Activated CD8-positive, alpha-beta memory T cell treated with anti-CD3 and anti-CD28 coated beads for 48 hours (primary cell): ENCODE measurements around the gene MC5R.
"Not testable (repeated sequence)": the region's sequence is repeated elsewhere in the genome, so short reads cannot be mapped to it uniquely, and the experiment has no call there.

Experiments
- DNase-seq, 3 experiments: peaks; one replicate each; pipeline ENCODE4 v3.0.0-alpha.2; 2020; ENCODE audit warnings: low read depth in 2 of 3, low spot score in 2 of 3

The MC5R gene

DNA sequence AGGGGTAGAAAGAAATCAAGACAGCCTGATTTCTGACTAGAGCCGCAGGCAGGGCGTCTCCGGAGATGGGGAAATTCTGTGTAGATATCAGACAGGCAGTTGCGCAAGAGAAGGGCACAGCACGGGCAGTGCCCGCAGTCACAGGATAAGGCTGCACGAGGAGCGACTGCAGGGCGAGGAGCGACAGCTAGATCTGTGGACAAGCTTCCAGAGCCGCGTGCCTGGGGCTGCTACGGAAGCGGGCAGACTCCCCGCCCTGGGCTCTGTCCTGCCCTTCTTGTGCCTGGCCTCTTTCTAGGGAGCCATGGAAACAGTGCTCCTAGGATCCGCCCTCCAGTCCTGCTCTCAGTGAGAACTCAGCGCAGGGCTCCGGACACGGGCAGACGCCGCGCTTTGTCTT is 12.6 kb downstream of the MC5R start:
- DNase-seq: no peak

DNA sequence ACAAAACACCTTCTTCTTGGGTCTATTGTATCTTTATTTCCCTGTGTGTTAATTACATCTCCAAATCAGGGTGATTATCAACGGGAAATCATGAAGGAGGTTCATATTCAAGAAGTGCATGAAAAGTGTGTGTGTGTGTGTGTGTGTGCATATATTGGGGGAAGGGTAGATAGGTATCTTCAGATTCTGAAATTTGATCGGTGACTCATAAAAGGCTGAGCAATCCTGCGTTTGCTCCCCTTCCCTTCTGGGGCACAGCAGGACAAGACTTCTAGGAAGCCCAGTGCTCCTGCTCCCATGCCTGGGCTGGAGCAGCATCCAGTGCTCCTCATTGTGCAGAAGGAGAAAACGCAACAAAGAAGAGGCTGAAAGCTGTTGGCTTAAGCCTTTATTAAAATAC is 25.8 kb downstream of the MC5R start:
- DNase-seq: no peak

DNA sequence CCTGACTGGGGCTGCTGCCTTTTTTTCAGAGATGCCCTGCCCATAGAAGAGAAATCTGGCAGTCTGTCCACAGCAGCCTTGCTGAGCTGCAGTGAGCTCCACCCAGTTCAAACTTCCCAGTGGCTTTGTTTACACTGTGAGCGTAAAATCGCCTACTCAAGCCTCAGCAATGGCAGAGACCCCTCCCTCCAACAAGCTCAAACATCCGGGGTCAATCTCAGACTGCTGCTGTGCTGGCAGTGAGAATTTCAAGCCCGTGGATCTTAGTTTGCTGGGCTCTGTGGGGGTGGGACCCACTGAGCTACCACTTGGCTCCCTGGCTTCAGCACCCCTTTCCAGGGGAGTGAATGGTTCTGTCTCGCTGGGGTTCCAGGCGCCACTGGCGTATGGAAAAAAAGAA is 38.9 kb downstream of the MC5R start:
- not testable (repeated sequence) for DNase-seq

DNA sequence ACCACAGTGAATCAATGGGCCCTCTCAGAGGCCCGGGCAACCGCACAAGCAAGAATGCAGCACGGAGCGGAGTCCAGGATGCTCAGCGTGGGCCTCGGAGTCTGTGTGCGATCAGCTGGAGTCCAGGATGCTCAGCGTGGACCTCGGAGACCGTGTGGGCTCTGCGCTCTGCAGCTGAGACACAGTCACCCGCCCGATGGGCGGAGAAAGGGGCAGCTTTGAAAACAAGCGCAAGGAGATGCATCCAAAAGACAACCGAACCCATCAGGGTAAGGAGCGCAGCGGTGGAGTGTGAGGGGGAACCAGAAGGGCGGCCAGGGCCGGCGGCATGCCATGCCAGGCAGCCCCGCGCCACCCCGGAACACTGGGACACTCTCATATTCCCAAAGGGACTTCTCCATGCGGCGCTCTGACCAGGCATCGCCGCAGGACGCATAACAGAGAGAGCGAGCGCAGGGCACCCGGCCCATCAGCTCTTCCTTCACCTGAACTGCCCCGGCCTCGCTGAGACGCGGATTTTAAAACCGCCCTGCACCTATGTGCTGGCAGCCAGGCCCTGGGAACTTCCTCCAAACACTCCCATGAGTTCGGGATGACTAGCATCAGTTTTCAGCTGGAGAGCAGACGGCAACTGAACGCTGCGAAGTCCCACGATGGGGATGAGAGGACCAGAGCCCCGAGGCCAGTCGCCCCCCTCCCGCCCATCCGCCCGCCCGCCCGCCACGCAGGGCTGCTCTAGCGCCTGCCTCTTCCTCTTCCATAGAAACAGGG is 44.7 kb downstream of the MC5R start:
- DNase-seq: no peak

DNA sequence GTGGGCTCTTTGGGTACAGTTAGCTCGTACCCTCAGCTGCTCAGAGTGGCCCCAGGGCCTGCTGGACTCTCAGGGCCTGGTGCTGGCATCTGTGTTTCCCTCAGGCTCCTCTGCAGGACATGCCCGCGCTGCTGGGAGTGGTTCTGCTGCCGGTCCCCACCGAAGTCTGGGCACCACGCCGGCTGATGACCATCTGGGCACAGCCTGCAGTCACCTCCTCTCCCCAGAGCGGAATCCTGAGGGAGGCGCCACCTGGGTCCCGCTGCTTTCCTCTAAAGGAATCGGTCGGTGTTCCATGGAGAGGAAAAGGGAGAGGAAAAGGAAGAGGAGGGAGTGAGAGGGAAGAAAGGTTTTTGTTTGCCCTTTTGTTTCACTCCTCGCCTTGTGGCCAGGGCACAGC is 47.8 kb downstream of the MC5R start:
- DNase-seq: no peak

DNA sequence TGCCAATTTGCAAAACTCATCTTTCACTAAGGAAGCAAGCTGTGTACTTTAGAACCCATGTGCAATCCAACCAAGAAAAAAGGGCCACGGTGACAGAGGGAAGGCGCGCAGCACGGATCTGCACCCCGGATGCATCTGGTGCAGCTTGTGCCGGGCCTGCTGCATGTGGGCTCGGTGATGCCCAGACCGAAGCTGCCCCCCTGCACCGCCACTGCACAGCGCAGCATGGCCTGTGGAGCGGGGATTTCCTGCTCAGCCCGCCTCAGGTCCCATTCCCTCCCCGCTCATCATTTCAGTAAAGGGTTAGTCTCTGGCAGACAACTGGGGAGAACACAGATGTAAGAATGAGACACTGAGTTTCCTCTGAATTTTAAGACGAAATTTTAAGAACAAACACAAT is 48.4 kb downstream of the MC5R start:
- no peak for DNase-seq

DNA sequence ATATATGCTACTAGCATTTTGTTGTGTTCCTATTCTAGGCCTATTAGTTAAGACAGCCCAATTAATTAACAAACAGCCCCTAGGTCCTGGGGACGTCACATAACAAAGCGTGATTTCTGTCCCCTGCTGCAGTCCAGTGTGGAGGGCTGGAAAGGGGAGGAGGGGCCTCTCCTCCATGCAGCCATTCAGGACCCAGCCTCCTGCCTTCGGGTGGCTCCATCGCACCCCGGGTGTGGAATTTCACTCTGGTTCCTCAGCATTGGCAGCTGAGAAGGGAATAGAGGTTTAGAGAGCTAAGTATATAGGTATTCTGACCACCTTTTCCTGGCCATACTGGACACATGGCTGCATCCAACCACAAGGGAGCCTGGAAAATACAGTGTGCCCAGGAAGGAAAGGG is 49.0 kb downstream of the MC5R start:
- no peak for DNase-seq

DNA sequence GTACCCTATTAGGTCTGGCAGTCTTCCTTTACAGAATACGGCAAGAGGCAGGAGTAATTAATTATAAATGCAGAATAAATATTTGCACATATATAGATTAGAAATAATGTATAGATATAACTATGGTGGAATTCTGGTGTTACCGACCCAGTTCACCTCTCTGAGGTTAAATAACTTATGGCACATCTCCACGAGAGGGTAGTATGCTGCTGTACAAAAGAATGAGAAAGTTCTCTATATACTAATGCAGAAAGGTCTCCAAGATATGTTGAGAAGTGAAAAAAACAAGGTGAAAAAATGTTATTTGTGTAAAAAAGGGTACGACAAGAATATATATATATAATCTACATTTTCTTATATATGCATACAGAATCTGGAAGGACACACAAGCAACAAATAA is 50.6 kb downstream of the MC5R start:
- no peak for DNase-seq
